GM12872 (cell line): Measurements from ENCODE around the gene PLCD1.

ENCODE experiments used
- CTCF ChIP-seq: IDR thresholded peaks from 3 replicates; pipeline ENCODE4 v1.5.1; 2011; ENCODE audit warnings: low read depth, mild to moderate bottlenecking, low read length, moderate library complexity; ENCODE audit not compliant: insufficient read depth

The PLCD1 gene

GRCh38 chr3:38029400-38030125 is at the start of gene PLCD1:
Gene PLCD1, minus strand, starts transcription at chr3:38029642. Its CDS starts 103 bp downstream, at chr3:38029539.
- TF ChIP-seq CTCF: no peak

- no peak for TF ChIP-seq CTCF
Measured at GRCh38 chr3:38070013-38070412, 40.6 kb upstream of the PLCD1 start.

- TF ChIP-seq CTCF: no peak
Measured at GRCh38 chr3:38067508-38068233, 38.2 kb upstream of the PLCD1 start.

GRCh38 chr3:38062809-38063208 is 33.4 kb upstream of the PLCD1 start:
- TF ChIP-seq CTCF: no peak

- TF ChIP-seq CTCF: no peak
Measured at GRCh38 chr3:38059591-38059990, 30.1 kb upstream of the PLCD1 start.

GRCh38 chr3:38059148-38059547 is 29.7 kb upstream of the PLCD1 start:
- TF ChIP-seq CTCF: no peak

- no peak for TF ChIP-seq CTCF
Measured at GRCh38 chr3:38054499-38055001, 25.1 kb upstream of the PLCD1 start.
